Liver (tissue), 9 donors: ENCODE measurements around the gene PRELID1. TPM values are rescaled to one million over a fixed set of nuclear protein-coding genes. Genes with fewer than 3 reads are reported as not detected.

Experiments used
- DNase-seq: peaks from one replicate; pipeline ENCODE4 v3.0.0-alpha.2; 2017; ENCODE audit warnings: low spot score
- H3K27ac ChIP-seq, 2 donors: one replicate each; pipeline ENCODE4 v1.7.0; 2013; ENCODE audit warnings: inconsistent platforms in 2 of 2, low read length in 2 of 2, control low read depth in 1 of 2, low read depth in 1 of 2, mild to moderate bottlenecking in 1 of 2
- H3K27me3 ChIP-seq, 4 donors: one replicate each; pipeline versions ENCODE4 v1.6.1 to v1.7.0; 2013; ENCODE audit warnings: low read length in 3 of 4, inconsistent platforms in 1 of 4, mild to moderate bottlenecking in 1 of 4, moderate library complexity in 1 of 4; ENCODE audit not compliant: control insufficient read depth in 4 of 4, insufficient read depth in 4 of 4
- H3K36me3 ChIP-seq, 4 donors: one replicate each; pipeline versions ENCODE4 v1.6.1 to v1.7.0; 2013; ENCODE audit warnings: low read length in 3 of 4, mild to moderate bottlenecking in 3 of 4, low read depth in 1 of 4, moderate library complexity in 1 of 4; ENCODE audit not compliant: control insufficient read depth in 4 of 4, insufficient read depth in 3 of 4
- H3K4me1 ChIP-seq, 4 donors: one replicate each; pipeline versions ENCODE4 v1.6.1 to v1.7.0; 2013; ENCODE audit warnings: low read length in 3 of 4, mild to moderate bottlenecking in 3 of 4, moderate library complexity in 1 of 4; ENCODE audit not compliant: control insufficient read depth in 4 of 4, insufficient read depth in 4 of 4
- H3K4me3 ChIP-seq, 3 donors: one replicate each; pipeline versions ENCODE4 v1.6.1 to v1.7.0; 2013; ENCODE audit warnings: low read length in 3 of 3, control low read depth in 1 of 3, low read depth in 1 of 3, mild to moderate bottlenecking in 1 of 3
- H3K9ac ChIP-seq, 2 donors: one replicate each; pipeline ENCODE4 v1.7.0; 2013; ENCODE audit warnings: low read length in 2 of 2, mild to moderate bottlenecking in 2 of 2, moderate library complexity in 2 of 2, control low read depth in 1 of 2, low read depth in 1 of 2
- H3K9me3 ChIP-seq, 4 donors: one replicate each; pipeline versions ENCODE4 v1.6.1 to v1.7.0; 2013; ENCODE audit warnings: low read length in 3 of 4; ENCODE audit not compliant: control insufficient read depth in 4 of 4
- CTCF ChIP-seq: fragments of 150-350 bp; IDR thresholded peaks from 2 replicates; pipeline ENCODE4 v1.5.1; 2017; ENCODE audit warnings: improper control_type of control experiment, low read depth, low read length; ENCODE audit not compliant: missing input control
- EGR1 ChIP-seq, 2 donors: IDR thresholded peaks; 2 replicates each; pipeline ENCODE4 v1.6.1; 2016 to 2018; ENCODE audit warnings: antibody characterized with exemption in 2 of 2, low read depth in 2 of 2
- FOXA1 ChIP-seq: IDR thresholded peaks from 2 replicates; pipeline ENCODE4 v1.6.1; 2016; ENCODE audit warnings: antibody characterized with exemption
- GABPA ChIP-seq, 2 donors: IDR thresholded peaks in 1 of 2; conservative IDR thresholded peaks in 1 of 2; 2 replicates each; pipeline ENCODE4 v1.6.1; 2016; ENCODE audit warnings: antibody characterized with exemption in 2 of 2, mild to moderate bottlenecking in 1 of 2, moderate library complexity in 1 of 2
- HNF4A ChIP-seq, 2 donors: conservative IDR thresholded peaks; 2 replicates each; pipeline ENCODE4 v1.6.1; 2016; ENCODE audit warnings: antibody characterized with exemption in 2 of 2, mild to moderate bottlenecking in 2 of 2
- MAX ChIP-seq: IDR thresholded peaks from 2 replicates; pipeline ENCODE4 v1.6.1; 2016; ENCODE audit warnings: antibody characterized with exemption
- NR2F2 ChIP-seq: IDR thresholded peaks from 2 replicates; pipeline ENCODE4 v1.6.1; 2016; ENCODE audit warnings: antibody characterized with exemption
- RAD21 ChIP-seq, 2 donors: IDR thresholded peaks; 2 replicates each; pipeline ENCODE4 v1.6.1; 2016; ENCODE audit warnings: antibody characterized with exemption in 2 of 2, mild to moderate bottlenecking in 2 of 2
- REST ChIP-seq: IDR thresholded peaks from 2 replicates; pipeline ENCODE4 v1.6.1; 2016; ENCODE audit warnings: antibody characterized with exemption, mild to moderate bottlenecking
- TAF1 ChIP-seq: conservative IDR thresholded peaks from 2 replicates; pipeline ENCODE4 v1.6.1; 2016; ENCODE audit warnings: antibody characterized with exemption, mild to moderate bottlenecking
- YY1 ChIP-seq: IDR thresholded peaks from 2 replicates; pipeline ENCODE4 v1.6.1; 2016; ENCODE audit warnings: antibody characterized with exemption, mild to moderate bottlenecking
- ZBTB33 ChIP-seq: IDR thresholded peaks from 2 replicates; pipeline ENCODE4 v1.6.1; 2016; ENCODE audit warnings: antibody characterized with exemption
- WGBS: extraction: QIAGEN DNeasy Blood & Tissue Kit; methylation state at CpG from one replicate; pipeline ENCODE4 v1.1.7; 2013; 5-methylcytosine and 5-hydroxymethylcytosine counted together
- polyA plus RNA-seq, 2 donors: library from polyadenylated mRNA; stranded (reverse) in 1 of 2; unstranded in 1 of 2; fragments of 200-250 nt in 1 of 2; fragments of >200 nt in 1 of 2; fragmentation: Nextera tagmentation in 1 of 2; extraction: Ambion mirVana in 1 of 2; gene quantifications; one replicate each; pipeline versions ENCODE4 v1.2.1 to v1.2.3, GENCODE V29; 2013 to 2015
- total RNA-seq, 2 donors: library from RNA; depleted of rRNA; stranded (reverse); fragments of >200 nt; gene quantifications; one replicate each; pipeline ENCODE4 v1.2.3, GENCODE V29; 2014
- donor health status: healthy.
- donor health status: healthy.
- donor health status: healthy.
- donor health status: healthy.
- donor health status: healthy.

Gene PRELID1
- total and polyA plus RNA-seq, 4 donors: 47.9 to 200 (median 85.3) TPM

- no peaks in the 10 kb centered on the region for H3K9me3 ChIP-seq
- H3K4me1 ChIP-seq: peaks cover 22 to 70% (median 55%) of the 10 kb centered on the region in 4 donors
- no peak for DNase-seq
- H3K4me3 ChIP-seq: no peak overlapping the region
- H3K27ac ChIP-seq: peak overlapping the region in 1 of 2 donors; percentile 93
- WGBS: 13% methylated on average over 1 of the region's 1 CpG
- H3K27me3 ChIP-seq: no peaks in the 10 kb centered on the region
- no peak overlapping the region for H3K9ac ChIP-seq
- TF ChIP-seq NR2F2 (no peak), TAF1 (no peak), GABPA (IDR thresholded peaks at IDR 0.05 in 1 of 2, conservative IDR thresholded peaks at IDR 0.05 in 1 of 2) (no peak), ZBTB33 (no peak), MAX (no peak), FOXA1 (no peak), HNF4A (conservative IDR thresholded peaks at IDR 0.05) (no peak), YY1 (no peak), CTCF (no peak), REST (no peak), EGR1 (IDR thresholded peaks at IDR 0.05; ENCODE audit: low read depth in 2 of 2) (no peak), RAD21 (IDR thresholded peaks at IDR 0.05) (no peak)
- no peaks in the 10 kb centered on the region for H3K36me3 ChIP-seq
These were observed 52.2 kb downstream of the PRELID1 start for GRCh38 chr5:177355868-177356168.

Other genes with a start within 250 kb of the PRELID1 start
- gene FGFR4, start 216.9 kb upstream of the PRELID1 start, total RNA-seq: 10 to 100 TPM; 64.4 to 72.6 TPM
- 10 to 100 TPM; 42.3 to 48.1 TPM for gene FGFR4, start 216.9 kb upstream of the PRELID1 start, polyA plus RNA-seq
- gene NSD1, start 170.0 kb upstream of the PRELID1 start, total RNA-seq: 10 to 100 TPM; 25.8 to 34.1 TPM
- gene NSD1, start 170.0 kb upstream of the PRELID1 start, polyA plus RNA-seq: 10 to 100 TPM in 1 of 2 donors, 1 to 10 TPM in 1; 5.3 to 12.8 TPM
- 10 to 100 TPM in 1 of 2 donors, 1 to 10 TPM in 1; 8.5 to 10.3 TPM for gene RAB24, start 80 bp upstream of the PRELID1 start, total RNA-seq
- 10 to 100 TPM; 13.8 to 19.0 TPM for gene RAB24, start 80 bp upstream of the PRELID1 start, polyA plus RNA-seq
- gene MXD3, start 8.1 kb downstream of the PRELID1 start, total RNA-seq: 10 to 100 TPM in 1 of 2 donors, 1 to 10 TPM in 1; 6.0 to 36.8 TPM
- 1 to 10 TPM; 1.9 to 8.0 TPM for gene MXD3, start 8.1 kb downstream of the PRELID1 start, polyA plus RNA-seq
- 100 to 1,000 TPM; 279 to 478 TPM for gene LMAN2, start 47.9 kb downstream of the PRELID1 start, total RNA-seq
- gene LMAN2, start 47.9 kb downstream of the PRELID1 start, polyA plus RNA-seq: 100 to 1,000 TPM; 243 to 449 TPM
- gene RGS14, start 54.1 kb downstream of the PRELID1 start, total RNA-seq: 10 to 100 TPM; 10.2 to 53.8 TPM
- gene RGS14, start 54.1 kb downstream of the PRELID1 start, polyA plus RNA-seq: 10 to 100 TPM; 30.7 to 35.8 TPM
- gene SLC34A1, start 80.6 kb downstream of the PRELID1 start, total RNA-seq: 1 to 10 TPM in 1 of 2 donors, under 1 TPM in 1; 0.23 to 1.0 TPM
- under 1 TPM; 0.33 to 0.60 TPM for gene SLC34A1, start 80.6 kb downstream of the PRELID1 start, polyA plus RNA-seq
- gene PFN3, start 96.9 kb downstream of the PRELID1 start, total RNA-seq: not detected
- not detected for gene PFN3, start 96.9 kb downstream of the PRELID1 start, polyA plus RNA-seq
- gene F12, start 105.8 kb downstream of the PRELID1 start, total RNA-seq: 100 to 1,000 TPM in 1 of 2 donors, 10 to 100 TPM in 1; 27.7 to 256 TPM
- gene F12, start 105.8 kb downstream of the PRELID1 start, polyA plus RNA-seq: 100 to 1,000 TPM; 294 to 328 TPM
- gene GRK6, start 122.9 kb downstream of the PRELID1 start, total RNA-seq: 10 to 100 TPM; 15.2 to 24.0 TPM
- 1 to 10 TPM; 3.1 to 6.4 TPM for gene GRK6, start 122.9 kb downstream of the PRELID1 start, polyA plus RNA-seq
- gene PRR7, start 143.0 kb downstream of the PRELID1 start, total RNA-seq: under 1 TPM; 0.17 to 0.37 TPM
- 1 to 10 TPM in 1 of 2 donors, under 1 TPM in 1; 0.60 to 1.4 TPM for gene PRR7, start 143.0 kb downstream of the PRELID1 start, polyA plus RNA-seq
- 1 to 10 TPM; 2.3 to 4.9 TPM for gene DBN1, start 169.8 kb downstream of the PRELID1 start, total RNA-seq
- gene DBN1, start 169.8 kb downstream of the PRELID1 start, polyA plus RNA-seq: 1 to 10 TPM; 1.5 to 1.8 TPM
- gene PDLIM7, start 193.8 kb downstream of the PRELID1 start, total RNA-seq: 10 to 100 TPM in 1 of 2 donors, 1 to 10 TPM in 1; 7.0 to 36.0 TPM
- gene PDLIM7, start 193.8 kb downstream of the PRELID1 start, polyA plus RNA-seq: 1 to 10 TPM; 5.5 to 10.0 TPM
- 10 to 100 TPM; 10.2 to 19.2 TPM for gene DOK3, start 206.0 kb downstream of the PRELID1 start, total RNA-seq
- 1 to 10 TPM; 1.7 to 2.9 TPM for gene DOK3, start 206.0 kb downstream of the PRELID1 start, polyA plus RNA-seq
- gene DDX41, start 213.2 kb downstream of the PRELID1 start, total RNA-seq: 10 to 100 TPM; 42.4 to 58.5 TPM
- 10 to 100 TPM; 20.4 to 48.7 TPM for gene DDX41, start 213.2 kb downstream of the PRELID1 start, polyA plus RNA-seq